Activated CD4-positive, alpha-beta T cell treated with anti-CD3 and anti-CD28 coated beads, Interleukin-10, Interleukin-2, amounts not matched to agents 100 ng/mL and 50 ng/mL, durations not matched to agents 16 hours and 8 hours (primary cell): ENCODE data around the gene MFSD11.
"Not testable (repeated sequence)": the region's sequence is repeated elsewhere in the genome, so short reads cannot be mapped to it uniquely, and the experiment has no call there.

Source experiments
- DNase-seq: peaks from one replicate; pipeline ENCODE4 v3.0.0-alpha.2; 2020

Gene MFSD11

DNA sequence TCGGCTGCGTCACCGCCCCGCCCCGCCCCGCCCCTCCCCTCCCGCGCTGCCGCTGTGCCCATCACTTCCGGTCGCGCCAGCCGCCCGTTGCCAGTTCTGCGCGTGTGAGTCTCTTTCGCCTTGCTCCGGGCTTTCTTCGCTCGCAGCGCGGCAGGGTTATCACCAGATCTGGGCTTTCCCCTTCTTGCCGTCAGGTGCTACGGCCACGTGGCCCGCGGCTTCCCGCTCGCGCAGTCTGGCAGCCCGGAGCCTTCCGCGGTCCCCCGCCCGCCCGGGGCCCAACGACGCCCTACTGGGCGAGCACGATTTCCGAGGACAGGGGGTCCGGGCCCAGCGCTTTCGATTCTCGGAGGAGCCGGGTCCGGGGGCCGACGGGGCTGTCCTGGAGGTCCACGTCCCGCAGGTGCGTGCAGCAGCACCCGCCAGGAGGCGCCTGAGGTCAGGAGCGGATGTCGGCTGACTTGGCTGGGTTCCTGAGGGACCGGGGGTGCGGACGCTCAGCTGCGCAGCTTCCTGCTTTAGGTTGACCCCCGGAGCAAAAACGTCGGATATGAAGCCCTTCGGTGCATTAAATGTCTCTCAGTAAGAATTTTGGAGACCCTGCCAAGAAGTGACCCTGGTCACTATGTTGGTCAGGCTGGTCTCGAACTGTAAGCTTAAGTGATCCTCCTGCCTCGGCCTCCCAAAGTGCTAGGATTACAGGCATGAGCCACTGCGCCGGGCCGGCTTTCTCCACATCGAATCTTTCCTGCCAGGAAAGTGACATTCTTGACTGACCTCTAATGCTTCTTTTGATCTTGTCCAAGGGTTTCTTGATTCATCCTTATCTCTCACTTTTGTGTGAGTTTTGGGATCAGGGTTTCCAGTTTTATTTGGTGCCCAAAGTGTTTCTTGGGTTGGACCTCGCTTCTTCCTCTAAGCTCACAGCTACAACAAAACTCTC is 10.9 kb upstream of the MFSD11 start, which contains the start of gene METTL23:
Gene METTL23 (plus strand): TSS at position 64 of the 943 bp plus-strand sequence. CDS start 2,872 bp downstream, outside the sequence.
- peak; percentile 84 for DNase-seq

GRCh38 chr17:76727745-76728456 is 10.0 kb upstream of the MFSD11 start:
- peak; percentile 41 for DNase-seq

DNA sequence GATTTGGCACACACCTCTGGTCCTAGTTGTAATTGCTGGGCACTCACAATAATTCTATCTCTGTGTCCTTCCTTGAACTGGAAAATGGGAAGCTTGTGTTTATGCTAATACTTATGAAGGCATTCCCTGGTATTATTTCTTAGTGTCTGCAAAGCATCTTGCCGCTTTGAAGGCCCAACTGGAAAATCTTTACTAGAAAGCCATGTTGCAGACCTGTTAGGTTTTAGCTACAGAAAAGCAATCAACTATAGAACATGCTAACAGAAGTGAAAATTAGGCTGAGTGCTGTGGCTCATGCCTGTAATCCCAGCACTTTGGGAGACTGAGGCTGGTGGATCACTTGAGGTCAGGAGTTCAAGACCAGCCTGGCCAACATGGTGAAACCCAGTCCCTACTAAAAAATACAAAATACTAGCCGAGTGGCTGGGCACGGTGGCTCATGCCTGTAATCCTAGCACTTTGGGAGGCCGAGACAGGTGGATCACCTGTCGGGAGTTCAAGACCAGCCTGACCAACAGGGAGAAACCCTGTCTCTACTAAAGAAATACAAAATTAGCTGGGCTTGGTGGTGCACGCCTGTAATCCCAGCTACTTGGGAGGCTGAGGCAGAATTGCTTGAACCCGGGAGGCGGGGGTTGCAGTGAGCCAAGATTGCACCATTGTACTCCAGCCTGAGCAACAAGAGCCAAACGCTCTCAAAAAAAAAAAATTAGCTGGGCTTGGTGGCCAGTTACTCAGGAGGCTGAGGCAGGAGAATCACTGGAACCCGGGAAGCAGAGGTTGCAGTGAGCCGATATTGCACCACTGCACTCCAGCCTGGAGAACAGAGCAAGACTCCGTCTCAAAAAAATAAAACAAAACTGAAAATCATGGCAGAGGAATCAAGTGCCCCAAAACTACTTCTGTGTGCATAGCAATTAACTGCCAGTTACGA is 5.9 kb upstream of the MFSD11 start:
- DNase-seq = not testable (repeated sequence)

- no peak for DNase-seq
Measured at GRCh38 chr17:76732734-76733617, 4.9 kb upstream of the MFSD11 start.

GRCh38 chr17:76733618-76733957 is 4.3 kb upstream of the MFSD11 start:
- DNase-seq = no peak

DNA sequence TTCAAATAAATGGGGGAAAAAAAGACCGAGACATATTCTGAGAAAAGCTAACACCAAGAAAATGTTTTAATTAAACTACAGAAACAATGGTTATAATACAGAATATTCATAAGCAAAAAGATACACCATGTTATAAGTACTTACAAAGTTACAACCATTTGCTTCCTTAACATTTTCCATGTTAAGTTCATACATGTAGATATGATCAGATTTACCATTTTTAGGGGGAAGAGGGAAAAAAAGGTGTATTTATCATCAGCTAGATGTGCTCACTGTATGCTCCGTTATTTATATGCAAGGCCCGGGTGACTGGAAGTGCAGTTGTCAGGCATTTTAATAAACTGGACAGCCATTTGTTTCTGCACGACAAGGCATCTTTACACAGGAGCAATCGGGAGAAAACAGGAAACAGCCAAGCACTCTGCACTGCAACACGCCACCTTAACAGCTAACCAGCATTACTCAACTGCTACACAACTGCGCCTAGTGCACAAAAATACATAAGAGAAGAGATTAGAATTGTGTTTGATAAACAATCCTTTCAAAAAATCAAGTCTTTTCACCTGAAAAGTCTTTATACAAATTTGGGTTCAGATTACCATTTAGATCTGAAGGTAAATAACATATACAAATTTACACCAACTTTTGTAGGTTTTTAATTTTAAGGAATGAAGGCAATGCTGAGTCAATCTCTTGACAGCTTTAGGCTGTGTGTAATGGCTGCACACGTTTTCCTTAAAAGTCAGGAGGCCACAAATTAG is 3.7 kb upstream of the MFSD11 start:
- peak; percentile 47 for DNase-seq

GRCh38 chr17:76735006-76735405 is 2.9 kb upstream of the MFSD11 start:
- DNase-seq = peak; percentile 69

- DNase-seq = no peak
Measured at GRCh38 chr17:76735586-76736348, 2.2 kb upstream of the MFSD11 start.

DNA sequence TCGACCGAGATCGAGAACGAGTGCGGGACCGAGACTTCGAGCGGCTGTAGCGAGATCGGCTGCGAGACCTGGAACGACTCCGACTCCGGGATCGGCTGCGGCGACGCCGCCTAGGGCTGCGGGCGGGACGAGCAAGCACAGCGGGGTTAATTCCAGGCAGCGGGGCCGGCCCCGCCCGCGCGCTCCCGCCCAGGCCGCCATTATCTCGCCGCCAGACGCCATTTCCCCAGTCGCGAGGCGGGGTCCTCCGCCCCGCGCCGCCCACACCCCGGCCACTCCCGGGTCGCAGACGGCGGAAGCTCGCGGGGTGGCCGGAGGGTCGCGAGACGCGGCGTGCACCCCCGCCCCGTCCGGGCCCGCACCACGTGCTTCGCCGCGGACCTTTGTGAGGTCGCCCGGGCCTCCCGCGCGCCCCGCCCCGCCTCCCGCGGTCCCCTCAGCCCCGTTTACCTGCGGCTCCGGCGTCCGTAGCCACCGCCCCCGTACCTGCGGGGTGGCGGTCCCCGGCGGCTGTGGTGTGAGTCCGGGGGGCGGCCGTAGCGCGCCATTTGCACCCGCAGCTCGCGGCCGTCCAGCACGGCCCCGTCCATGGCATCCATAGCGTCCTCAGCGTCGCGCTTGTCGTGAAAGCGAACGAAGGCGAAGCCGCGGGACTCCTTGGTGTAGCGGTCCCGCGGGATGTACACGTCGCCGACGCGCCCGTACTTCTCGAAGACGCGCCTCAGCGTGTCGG is 1.4 kb upstream of the MFSD11 start:
- peak; percentile 70 for DNase-seq

DNA sequence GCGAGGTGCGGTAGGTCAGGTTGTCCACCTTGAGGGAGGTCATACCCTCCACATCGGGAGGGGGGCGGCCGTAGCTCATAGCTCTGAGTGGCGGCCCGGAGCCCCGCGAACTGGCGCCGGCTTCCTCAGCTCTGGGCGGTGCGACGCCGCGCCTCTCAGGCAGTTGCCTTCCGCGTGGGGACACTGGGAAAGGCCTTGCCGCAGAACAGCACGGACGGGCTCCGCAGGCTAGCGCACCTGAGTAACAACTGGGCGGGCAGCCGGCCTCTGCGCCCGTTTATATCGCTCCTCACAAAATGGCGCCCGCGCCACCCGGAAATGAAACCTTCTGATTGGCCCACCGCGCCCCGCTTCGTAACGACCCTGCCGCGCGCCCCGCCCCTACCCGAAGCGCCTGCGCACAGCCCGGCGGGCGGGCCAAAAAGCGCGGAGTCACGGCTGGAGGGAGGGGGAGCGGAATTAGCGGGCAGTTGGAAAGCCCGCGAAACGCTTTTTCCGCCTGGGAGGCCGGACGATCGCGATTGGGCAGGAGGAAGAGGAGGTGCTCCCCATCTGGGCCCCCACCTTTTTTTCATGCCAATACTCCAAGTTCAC is 740 bp upstream of the MFSD11 start, which contains the start of gene SRSF2:
Gene SRSF2 (minus strand): TSS at position 250 of the 594 bp plus-strand sequence. CDS start 171 bp downstream, at position 79.
- DNase-seq = peak; percentile 99

- DNase-seq = no peak
Measured at GRCh38 chr17:76738468-76738850, 540 bp downstream of the MFSD11 start.

DNA sequence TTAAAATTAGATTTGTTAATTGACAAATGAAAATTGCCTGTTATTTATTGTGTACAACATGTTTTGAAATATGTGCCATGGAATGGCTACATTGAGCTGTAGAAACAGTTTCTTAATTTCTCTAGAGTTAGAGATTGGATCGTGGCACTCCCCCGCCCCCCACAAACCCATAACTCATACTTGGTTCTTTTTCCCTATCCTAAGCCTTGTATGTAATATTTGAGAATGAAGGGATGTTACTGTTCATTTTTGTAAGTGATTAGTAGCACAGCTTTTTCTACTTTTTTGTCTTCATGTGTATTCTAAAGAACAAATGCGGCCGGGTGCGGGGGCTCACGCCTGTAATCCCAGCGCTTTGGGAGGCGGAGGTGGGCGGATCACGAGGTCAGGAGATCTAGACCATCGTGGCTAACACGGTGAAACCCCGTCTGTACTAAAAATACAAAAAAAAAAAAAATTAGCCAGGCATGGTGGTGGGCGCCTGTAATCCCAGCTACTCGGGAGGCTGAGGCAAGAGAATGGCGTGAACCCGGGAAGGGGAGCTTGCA is 1.7 kb downstream of the MFSD11 start:
- DNase-seq = not testable (repeated sequence)

DNA sequence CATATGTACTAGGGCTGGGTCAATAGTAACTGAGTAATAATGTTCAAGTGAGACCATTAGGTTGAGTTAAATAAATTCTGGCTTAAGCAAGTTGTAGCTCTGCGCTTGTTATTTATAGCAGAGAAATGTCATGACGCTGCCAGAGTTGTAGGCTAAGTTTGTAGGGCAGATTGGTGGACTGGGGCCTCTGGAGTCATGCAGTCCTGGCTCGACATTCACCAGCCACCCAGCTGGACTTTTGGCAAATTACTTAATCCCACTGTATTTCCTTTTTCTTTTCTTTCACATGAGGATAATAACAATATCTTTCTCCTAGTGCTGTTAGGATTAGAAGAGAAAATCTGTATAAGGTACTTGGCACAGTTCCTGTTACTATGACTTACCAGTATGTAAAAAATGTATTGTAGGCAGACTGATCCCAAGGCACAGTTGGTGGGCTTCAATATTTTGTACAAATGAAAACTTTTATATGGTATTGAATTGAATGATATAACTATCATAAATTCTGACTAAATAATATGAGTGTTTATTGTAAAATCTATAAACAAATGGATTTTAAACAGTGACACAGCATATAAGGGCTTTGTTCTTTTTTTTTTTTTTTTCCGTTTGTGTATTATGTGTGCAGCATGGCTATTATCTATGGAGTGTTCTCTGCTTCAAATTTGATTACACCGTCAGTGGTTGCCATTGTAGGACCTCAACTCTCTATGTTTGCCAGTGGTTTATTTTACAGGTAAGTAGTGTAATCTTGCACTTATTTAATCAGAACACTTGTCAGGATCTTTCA is 2.6 kb downstream of the MFSD11 start:
- DNase-seq = no peak

GRCh38 chr17:76742958-76743357 is 5.0 kb downstream of the MFSD11 start:
- DNase-seq = peak; percentile 39

- DNase-seq = no peak
Measured at GRCh38 chr17:76744747-76745146, 6.8 kb downstream of the MFSD11 start.

GRCh38 chr17:76745785-76746184 is 7.9 kb downstream of the MFSD11 start:
- DNase-seq = peak; percentile 45

DNA sequence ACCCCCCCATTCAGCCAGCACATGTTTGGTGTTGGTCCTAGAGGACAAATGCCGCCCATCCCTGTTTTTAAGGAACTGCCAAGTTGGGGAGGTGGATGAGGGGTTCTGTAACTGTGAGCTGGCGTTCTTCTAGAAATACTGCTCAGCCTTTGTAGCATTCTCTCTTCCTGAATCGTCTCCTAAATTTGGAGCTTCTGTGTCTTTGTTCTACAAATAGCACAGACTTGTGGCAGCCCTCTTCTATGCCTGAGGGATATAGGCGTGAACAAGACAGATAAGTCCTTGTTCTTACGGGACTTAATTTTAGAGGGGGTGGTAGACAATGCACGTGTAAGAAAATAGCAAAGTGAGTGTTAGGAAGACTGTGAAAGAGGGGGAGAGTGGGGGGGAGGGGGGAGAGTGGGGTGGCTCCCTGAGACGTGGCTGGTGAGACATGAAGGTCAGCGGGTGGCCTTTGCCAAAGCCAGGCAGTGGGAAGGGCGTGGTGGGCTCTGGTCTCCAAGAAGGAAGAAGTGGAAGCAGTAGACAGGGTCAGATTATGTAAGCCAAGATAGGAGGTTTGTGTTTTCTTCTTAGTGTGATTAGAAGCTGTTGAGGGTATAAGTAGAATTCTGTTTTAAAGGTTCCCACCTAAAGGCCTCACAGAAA is 9.9 kb downstream of the MFSD11 start:
- no peak for DNase-seq
